GM21360 (cell line): ENCODE data around the gene RGS6.

Source experiments
- ATAC-seq: cut with Tn5 transposase; IDR thresholded peaks from one replicate; pipeline ENCODE4 v1.9.1; 2021; ENCODE audit warnings: mild to moderate bottlenecking, moderate library complexity; ENCODE audit not compliant: unreplicated experiment

Gene RGS6

GRCh38 chr14:72599579-72600470 is 667.6 kb downstream of the RGS6 start:
- ATAC-seq: no peak

DNA sequence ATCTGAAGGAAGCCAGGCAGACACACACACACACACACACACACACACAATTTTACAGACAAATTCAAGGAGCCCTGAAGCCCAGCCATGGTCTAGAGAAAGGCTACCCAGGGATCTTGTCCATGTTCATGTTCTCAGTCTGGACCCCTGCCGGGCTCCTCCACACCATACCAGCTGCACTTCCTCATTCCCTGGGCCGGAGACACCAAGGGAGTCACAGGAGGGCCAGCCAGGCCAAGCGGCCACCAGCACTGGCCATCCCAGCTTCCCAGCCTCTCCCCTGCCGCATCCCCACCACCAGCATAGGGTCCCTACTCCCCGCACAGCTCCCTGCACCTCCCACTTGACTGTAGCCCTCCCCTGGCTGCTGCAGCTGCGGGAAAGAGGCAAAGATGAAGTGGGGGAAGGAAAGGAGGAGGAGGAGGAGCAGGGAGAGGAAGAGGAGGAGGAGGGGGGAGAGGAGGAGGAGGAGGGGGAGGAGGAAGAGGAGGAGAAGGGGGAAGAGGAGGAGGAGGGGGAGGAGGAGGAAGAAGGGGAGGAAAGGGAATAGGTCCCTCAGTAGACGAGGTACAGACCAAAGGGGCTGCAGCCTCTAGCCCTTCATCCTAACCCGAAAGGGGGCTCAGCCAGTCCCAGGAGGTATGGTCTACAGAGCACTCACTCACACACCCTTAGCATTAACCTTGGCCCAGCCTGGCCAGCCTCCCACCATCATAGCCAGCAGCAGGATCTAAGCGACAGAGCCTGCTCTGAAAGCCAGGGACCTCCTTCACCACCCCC is 668.5 kb downstream of the RGS6 start:
- ATAC-seq: no peak

- ATAC-seq: no peak
Observed at GRCh38 chr14:72603639-72604038, 671.4 kb downstream of the RGS6 start.

DNA sequence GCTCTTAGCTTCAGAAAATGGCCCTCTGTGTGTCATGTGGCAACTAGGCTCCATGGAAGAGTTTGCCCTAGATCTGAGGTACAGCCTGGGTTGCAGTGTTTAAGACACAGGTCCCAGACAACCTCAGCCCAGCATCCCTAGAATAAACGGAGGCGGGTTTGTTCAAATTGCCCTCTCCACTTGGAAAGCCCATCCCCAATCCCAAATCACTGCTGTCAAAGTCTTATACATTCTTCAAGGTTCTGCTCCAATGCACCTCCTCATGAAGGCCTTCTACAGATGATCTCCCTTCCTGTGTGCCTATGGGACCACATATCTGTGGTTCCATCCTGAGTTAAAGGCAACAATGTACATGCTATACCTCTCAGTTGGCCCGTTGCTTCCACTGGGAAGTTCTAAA is 671.9 kb downstream of the RGS6 start:
- ATAC-seq: no peak

DNA sequence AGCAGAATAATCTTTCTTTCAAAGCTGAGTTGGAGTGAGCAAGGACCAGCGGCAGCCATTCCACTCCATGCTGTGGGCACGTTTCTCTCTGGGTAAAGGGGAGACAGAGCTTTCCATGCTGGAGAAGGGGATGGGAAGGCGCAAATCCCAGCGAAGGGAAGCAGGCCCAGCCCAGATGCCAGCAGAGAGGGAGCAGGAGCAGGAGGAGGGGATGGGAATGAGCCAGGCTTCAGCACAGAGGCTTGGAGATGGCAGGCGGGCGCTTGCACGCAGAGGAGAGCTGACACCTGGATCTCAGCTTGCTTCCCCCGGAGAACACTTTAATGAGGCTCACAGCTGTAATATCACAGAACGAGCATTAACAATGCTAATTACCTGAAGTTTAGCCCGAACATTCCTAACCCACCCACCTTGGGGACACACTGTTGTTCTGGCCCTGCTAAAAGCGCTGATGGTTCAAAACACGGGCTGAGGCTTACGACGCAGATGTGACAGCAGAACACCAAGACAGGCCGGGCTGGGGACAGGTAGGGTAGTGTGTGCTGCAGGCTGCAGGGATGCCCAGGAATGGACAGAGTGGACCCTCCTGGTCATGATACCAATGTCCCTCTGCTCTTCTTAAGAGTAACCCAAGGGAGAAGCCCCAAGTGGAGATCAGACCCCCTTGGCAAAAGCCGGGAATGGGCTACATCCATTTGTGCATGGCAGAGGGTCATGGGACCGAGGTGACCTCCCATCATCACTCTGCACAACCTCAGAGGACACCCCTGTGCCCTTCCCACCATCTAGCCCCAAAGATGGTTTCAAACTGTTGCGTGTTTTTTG is 673.1 kb downstream of the RGS6 start:
- no peak for ATAC-seq

DNA sequence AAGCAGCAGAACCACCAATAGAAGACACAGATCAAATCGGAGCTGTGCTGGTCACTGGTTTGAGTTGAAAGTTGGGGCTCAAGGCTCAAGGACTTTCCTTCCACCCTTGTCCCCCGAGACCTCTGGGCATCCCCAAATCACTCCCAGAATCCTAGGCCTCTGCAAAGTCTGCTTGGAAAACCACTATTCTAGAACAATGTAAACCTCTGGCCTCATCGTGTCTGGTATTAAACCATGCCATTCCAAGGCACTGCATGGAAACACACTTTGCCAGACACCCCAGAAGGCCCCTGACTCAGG is 673.6 kb downstream of the RGS6 start:
- no peak for ATAC-seq

DNA sequence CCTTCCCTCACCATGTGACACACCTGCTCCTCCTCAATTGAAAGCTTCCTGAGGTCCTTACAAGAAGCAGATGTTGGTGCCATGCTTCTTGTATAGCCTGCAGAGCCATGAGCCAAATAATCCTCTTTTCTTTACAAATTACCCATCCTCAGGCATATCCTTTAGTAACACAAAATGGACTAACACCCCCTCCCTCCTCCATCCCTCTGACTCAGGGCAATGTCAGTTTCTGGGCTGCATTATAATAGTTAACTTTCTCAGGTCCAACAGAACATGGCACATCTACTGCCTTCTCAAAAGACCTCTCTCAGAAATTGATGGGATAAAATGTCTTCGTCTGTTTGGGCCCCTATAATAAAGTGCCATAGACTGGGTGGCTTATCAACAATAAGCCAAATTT is 674.6 kb downstream of the RGS6 start:
- ATAC-seq: no peak

DNA sequence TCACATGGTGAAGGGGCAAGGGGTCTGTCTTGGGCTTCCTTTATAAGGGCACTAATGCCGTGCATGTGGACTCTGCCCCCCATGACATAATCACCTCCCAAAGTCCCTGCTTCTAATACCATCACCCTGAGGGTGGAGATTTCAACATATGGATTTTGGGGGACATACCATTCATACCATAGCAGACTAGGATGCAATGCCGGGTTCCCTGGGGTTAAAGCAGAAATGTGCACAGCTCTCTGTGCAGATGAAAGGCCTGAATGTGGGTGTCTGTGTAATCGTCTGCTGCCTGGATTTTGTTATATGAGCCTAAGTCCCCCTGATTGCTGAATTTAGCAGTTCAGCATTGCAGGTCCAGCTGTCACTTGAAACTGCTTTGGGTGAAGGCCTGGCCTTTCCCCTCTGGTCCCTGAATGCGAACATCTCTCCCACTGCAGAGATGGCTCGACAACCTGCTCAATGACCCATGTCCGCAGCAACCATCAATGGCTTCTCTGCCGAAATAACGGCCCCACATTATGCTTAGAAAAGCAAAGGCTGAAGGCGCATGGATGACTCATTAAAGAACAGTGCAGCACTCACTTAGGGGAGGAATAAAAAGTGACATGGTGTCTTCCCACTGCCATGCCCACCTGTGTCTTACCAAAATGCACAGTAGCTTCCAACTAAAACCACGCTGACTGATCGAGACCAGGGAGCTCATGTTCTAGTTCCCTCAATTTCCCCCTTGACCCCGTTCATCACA is 675.3 kb downstream of the RGS6 start:
- no peak for ATAC-seq

- no peak for ATAC-seq
Observed at GRCh38 chr14:72608391-72609204, 676.4 kb downstream of the RGS6 start.

DNA sequence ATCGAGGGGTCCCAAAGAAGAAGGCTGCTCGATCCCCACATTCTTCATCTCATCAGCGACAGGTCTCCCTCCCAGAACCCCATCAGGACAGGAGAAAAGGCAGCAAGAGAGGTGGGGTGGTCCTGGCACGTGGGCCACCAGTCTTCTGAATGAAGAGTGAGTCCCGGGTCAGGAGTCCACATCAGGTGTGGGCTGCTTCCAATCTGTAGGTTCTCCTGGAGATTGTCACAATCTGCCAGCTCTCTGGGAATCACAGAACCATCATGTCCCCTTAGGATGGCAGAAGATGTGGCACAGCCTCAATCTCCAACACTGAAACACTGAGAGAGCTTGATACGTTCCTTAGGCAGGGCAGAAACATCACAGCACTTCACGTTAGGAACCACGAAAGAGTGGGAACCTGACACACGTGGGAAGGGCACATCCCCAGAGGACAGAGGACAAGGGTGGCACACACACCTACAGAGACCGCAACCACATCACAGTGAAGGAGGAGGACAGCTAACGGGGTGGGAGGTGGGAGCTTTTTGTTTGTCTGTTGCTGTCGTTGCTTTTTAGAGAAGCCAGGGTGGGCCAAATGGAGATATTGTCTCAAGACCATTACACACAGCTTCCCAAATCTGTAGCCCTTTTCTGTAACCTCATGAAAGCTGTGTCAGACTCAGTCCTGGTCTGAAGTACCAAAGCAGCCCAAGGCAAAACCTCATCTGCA is 677.1 kb downstream of the RGS6 start:
- ATAC-seq: no peak

DNA sequence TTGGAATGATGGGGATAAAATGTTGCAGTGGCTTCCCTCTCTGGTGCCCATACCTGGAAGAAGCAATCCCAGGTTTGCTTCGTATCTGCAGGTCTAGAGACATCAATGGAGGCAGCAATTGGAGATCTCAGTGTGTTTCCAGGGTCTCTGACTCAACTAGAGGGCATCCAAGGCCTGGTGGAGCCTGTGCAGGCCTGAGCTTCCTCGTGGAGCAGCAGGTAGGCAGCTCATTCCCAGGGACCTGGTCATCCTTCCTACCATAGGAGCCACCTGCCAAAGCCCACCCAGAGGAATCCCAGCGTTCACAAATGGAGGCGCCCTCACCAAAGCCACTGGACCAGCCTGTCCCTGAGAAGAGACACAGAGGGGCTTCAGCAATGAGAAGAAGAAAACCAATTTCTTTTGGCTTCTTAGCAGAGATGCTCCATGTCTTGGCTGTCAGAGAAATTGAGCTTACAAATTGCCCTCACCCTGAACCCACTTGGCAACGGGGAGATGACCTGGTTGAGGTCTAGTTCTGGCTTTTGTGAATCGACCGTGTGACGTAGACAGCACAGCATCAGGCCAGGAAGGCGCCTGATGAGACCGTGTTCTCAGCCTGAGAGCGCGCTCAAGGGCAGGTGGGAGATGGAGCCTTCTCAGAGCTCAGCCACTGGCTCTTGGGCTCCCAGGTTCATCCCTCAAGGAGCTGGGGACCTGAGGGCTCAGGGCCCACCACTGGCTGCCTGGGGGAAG is 678.0 kb downstream of the RGS6 start:
- ATAC-seq: no peak

GRCh38 chr14:72610831-72611200 is 678.6 kb downstream of the RGS6 start:
- no peak for ATAC-seq

DNA sequence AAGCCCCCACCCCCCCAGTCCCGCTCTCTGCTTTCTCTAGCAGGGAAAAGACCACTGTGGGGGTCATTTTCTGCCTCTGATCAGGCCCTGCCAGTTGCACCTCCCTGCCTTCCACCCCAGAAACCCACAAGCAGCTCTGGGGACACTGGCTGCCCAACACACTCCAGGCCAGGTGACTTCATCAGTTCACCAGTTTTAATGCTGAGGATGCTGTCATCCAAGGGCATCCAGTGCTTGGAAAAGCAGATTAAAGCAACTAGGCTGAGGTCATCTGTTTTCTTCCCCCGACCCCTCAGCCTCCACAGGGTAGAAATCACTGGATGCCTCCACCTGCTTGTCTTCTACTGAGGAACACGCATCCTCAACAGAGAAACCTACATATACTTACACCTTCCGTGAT is 679.3 kb downstream of the RGS6 start:
- no peak for ATAC-seq

- ATAC-seq: no peak
Observed at GRCh38 chr14:72612041-72612440, 679.8 kb downstream of the RGS6 start.

DNA sequence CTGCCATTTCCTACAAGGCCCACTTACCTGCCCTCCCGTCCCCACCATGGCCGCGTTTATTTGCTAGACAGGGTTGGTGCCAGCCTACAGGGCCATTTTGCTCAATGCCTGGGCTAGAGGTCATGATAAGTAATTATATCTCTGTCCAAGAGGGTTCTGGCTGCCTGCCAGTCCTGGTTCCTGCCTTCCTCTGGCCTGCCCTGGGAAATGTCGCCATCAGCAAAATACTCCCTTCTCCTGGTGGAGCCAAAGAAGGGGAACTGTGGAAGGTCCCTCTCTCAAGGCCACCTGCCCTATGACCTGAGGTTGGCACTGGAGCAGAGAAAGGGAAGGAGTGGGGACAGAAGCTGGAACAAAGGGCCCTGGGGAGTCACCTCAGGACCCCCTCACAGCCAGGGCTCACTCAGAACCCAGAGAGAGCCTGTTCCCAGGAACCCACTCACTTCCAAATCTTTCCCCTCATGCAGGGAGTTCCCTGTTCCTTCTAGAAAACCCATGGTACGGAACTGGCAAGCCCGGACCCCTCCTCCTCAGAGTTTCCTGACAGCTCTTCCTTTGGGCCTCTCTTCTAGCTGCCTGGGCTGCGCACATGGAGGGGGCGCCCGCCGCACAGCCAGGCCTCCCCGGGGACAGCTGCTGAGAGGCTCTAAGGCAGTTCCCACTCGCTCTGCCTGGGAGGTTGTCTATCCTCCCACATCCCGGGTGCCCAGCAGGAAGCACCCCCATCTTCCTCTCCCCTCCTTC is 681.2 kb downstream of the RGS6 start:
- no peak for ATAC-seq

DNA sequence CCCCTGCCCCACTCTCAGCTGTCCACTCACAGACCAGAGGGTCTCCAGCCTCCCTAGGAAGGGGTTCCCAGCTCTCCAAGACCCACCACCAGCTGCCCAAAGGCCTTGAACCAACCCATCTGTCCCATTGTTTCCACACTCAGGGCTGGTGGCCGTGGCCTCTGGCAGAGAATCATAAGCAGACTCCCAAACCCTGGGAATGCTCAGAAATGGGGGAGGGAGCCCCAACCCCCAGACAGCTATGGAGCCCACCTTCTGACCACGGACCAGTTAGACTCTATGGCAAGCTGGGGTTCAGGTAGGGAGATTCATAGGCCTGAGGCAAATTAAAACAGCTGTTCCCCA is 681.7 kb downstream of the RGS6 start:
- ATAC-seq: no peak

DNA sequence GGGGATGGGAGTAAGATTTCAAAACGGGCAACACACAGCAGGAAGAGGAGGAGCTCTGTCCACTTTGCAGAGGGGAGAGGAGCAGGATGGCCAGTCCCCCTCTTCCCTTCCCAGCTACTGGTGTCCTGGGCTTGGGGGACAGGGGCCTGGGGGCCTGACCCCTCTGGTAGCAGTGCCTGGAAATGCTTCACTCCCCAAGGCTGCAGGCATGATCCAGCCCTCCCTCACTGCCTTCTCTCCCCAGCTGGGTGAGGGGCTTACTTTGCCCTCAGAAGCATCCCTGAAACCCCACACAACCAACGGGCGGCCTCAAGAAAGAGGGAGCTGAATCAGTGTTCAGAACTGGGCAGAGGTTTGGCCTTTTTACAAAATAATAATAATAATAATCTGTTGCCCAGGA is 682.1 kb downstream of the RGS6 start:
- ATAC-seq: no peak

- ATAC-seq: no peak
Observed at GRCh38 chr14:72614891-72615415, 682.7 kb downstream of the RGS6 start.
